Neural cell (in vitro differentiated cells): ENCODE measurements around the gene SUCLG1. TPM values are rescaled to one million over a fixed set of nuclear protein-coding genes. Genes with fewer than 3 reads are reported as not detected.

Experiments
- H2AFZ ChIP-seq: fragments of 200-600, 300-800 bp; sonication (generic), shearing (Covaris generic); 2 replicates; pipeline ENCODE4 v1.6.0; 2014; ENCODE audit warnings: low read depth, mild to moderate bottlenecking, antibody characterized with exemption, low read length, moderate library complexity
- H3F3A ChIP-seq: fragments of 200-600 bp; shearing (Covaris generic); 2 replicates; pipeline ENCODE4 v1.6.1; 2016; ENCODE audit warnings: mild to moderate bottlenecking, moderate library complexity, mixed read lengths, antibody characterized with exemption, low read length; ENCODE audit not compliant: insufficient read depth, poor library complexity, severe bottlenecking
- H3K27ac ChIP-seq: fragments of 200-600, 300-800 bp; sonication (generic), shearing (Covaris generic); 2 replicates; pipeline ENCODE4 v1.5.1; 2014; ENCODE audit warnings: mild to moderate bottlenecking, low read length, moderate library complexity
- H3K27me3 ChIP-seq: fragments of 300-800, 200-600 bp; sonication (generic), shearing (Covaris generic); 2 replicates; pipeline ENCODE4 v1.6.0; 2014; ENCODE audit warnings: mild to moderate bottlenecking, low read depth, low read length, moderate library complexity; ENCODE audit not compliant: insufficient read depth
- H3K36me3 ChIP-seq: fragments of 300-800, 200-600 bp; sonication (generic), shearing (Covaris generic); 2 replicates; pipeline ENCODE4 v1.5.1; 2014; ENCODE audit warnings: mild to moderate bottlenecking, antibody characterized with exemption, low read length, moderate library complexity; ENCODE audit not compliant: insufficient read depth
- H3K4me2 ChIP-seq: fragments of 300-800, 200-600 bp; sonication (generic), shearing (Covaris generic); 2 replicates; pipeline ENCODE4 v1.6.0; 2014; ENCODE audit warnings: mild to moderate bottlenecking, low read length
- H3K4me3 ChIP-seq: fragments of 300-800, 200-600 bp; sonication (generic), shearing (Covaris generic); 2 replicates; pipeline ENCODE4 v1.5.1; 2014; ENCODE audit warnings: mild to moderate bottlenecking, low read length, moderate library complexity
- H3K79me2 ChIP-seq: fragments of 200-600 bp; shearing (Covaris generic); replicated peaks from 2 replicates; pipeline ENCODE4 v1.6.0; 2014; ENCODE audit warnings: mild to moderate bottlenecking, low read length, moderate library complexity; ENCODE audit not compliant: insufficient read depth
- H3K9ac ChIP-seq: fragments of 300-800, 200-600 bp; sonication (generic), shearing (Covaris generic); 2 replicates; pipeline ENCODE4 v1.6.1; 2016; ENCODE audit warnings: mild to moderate bottlenecking, low read length, mixed read lengths
- H3K9me2 ChIP-seq: fragments of 200-600 bp; shearing (Covaris generic); 2 replicates; pipeline ENCODE4 v1.6.1; 2016; ENCODE audit warnings: mild to moderate bottlenecking, low read length, mixed read lengths; ENCODE audit not compliant: insufficient read depth
- H3K9me3 ChIP-seq: fragments of 200-600, 300-800 bp; sonication (generic), shearing (Covaris generic); 2 replicates; pipeline ENCODE4 v1.6.1; 2016; ENCODE audit warnings: mild to moderate bottlenecking, mixed run types, low read length, moderate library complexity, mixed read lengths
- H4K20me1 ChIP-seq: fragments of 200-600 bp; shearing (Covaris generic); 2 replicates; pipeline ENCODE4 v1.6.1; 2016; ENCODE audit warnings: mild to moderate bottlenecking, mixed run types; ENCODE audit not compliant: insufficient read depth
- CTCF ChIP-seq: fragments of 450-650 bp; IDR thresholded peaks from 2 replicates; pipeline ENCODE4 v1.5.1; 2014; ENCODE audit warnings: antibody characterized with exemption, mild to moderate bottlenecking, moderate library complexity; ENCODE audit not compliant: poor library complexity, severe bottlenecking
- EP300 ChIP-seq: fragments of 450-650 bp; conservative IDR thresholded peaks from 2 replicates; pipeline ENCODE4 v1.6.1; 2014; ENCODE audit warnings: antibody characterized with exemption, mild to moderate bottlenecking, moderate library complexity; ENCODE audit not compliant: poor library complexity, severe bottlenecking
- EZH2 ChIP-seq: fragments of 200-600, 300-800 bp; shearing (Covaris generic), sonication (generic); IDR thresholded peaks from 2 replicates; pipeline ENCODE4 v1.6.1; 2014; ENCODE audit warnings: antibody characterized with exemption, low read length, borderline replicate concordance, mild to moderate bottlenecking; ENCODE audit not compliant: insufficient read depth, poor library complexity, severe bottlenecking
- MXI1 ChIP-seq: fragments of 450-650 bp; conservative IDR thresholded peaks from 2 replicates; pipeline ENCODE4 v1.6.1; 2014; ENCODE audit warnings: antibody characterized with exemption, mild to moderate bottlenecking; ENCODE audit not compliant: poor library complexity, severe bottlenecking
- POLR2AphosphoS5 ChIP-seq: IDR thresholded peaks from 2 replicates; pipeline ENCODE4 v1.6.1; 2012
- RAD21 ChIP-seq: fragments of 450-650 bp; conservative IDR thresholded peaks from 2 replicates; pipeline ENCODE4 v1.6.1; 2014; ENCODE audit warnings: antibody characterized with exemption, mild to moderate bottlenecking, moderate library complexity
- REST ChIP-seq: IDR thresholded peaks from 2 replicates; pipeline ENCODE4 v1.6.1; 2012; ENCODE audit warnings: borderline replicate concordance
- SMC3 ChIP-seq: fragments of 450-650 bp; conservative IDR thresholded peaks from 2 replicates; pipeline ENCODE4 v1.6.1; 2014; ENCODE audit warnings: antibody characterized with exemption, mild to moderate bottlenecking, moderate library complexity; ENCODE audit not compliant: poor library complexity
- TAF1 ChIP-seq: IDR thresholded peaks from 2 replicates; pipeline ENCODE4 v1.6.1; 2012; ENCODE audit warnings: low read depth
- polyA plus RNA-seq: library from polyadenylated mRNA; depleted of rRNA; stranded (reverse); fragments of >200 nt; gene quantifications from 2 replicates; pipeline ENCODE4 v1.2.3, GENCODE V29; 2014

The SUCLG1 gene
- polyA plus RNA-seq, 1 donor from 2014 or later, result 135 TPM

GRCh38 chr2:84427235-84428138 is 31.6 kb downstream of the SUCLG1 start:
- H3K27ac ChIP-seq, result no peak overlapping the region

More at GRCh38 chr2:84427235-84428138, 31.6 kb downstream of the SUCLG1 start:
- no peak for TF ChIP-seq EZH2
- no peak for TF ChIP-seq CTCF
- TF ChIP-seq SMC3, result no peak
- TF ChIP-seq MXI1, result no peak
- TF ChIP-seq REST, result no peak
- no peak for TF ChIP-seq POLR2AphosphoS5
- no peak for TF ChIP-seq TAF1
- TF ChIP-seq RAD21, result no peak
- TF ChIP-seq EP300, result no peak
- Histone ChIP-seq H3F3A (no peaks in the 10 kb centered on the region), H3K9ac (no peak overlapping the region), H3K4me3 (no peak overlapping the region), H3K4me2 (no peak overlapping the region), H3K27me3 (no peaks in the 10 kb centered on the region), H3K9me2 (no peaks in the 10 kb centered on the region), H3K9me3 (no peaks in the 10 kb centered on the region), H3K79me2 (no peaks in the 10 kb centered on the region), H3K36me3 (peaks cover 24% of the 10 kb centered on the region), H4K20me1 (no peaks in the 10 kb centered on the region), H2AFZ (no peak overlapping the region)
